Measurements from ENCODE around the gene COL26A1.

COL26A1 gene

DNA sequence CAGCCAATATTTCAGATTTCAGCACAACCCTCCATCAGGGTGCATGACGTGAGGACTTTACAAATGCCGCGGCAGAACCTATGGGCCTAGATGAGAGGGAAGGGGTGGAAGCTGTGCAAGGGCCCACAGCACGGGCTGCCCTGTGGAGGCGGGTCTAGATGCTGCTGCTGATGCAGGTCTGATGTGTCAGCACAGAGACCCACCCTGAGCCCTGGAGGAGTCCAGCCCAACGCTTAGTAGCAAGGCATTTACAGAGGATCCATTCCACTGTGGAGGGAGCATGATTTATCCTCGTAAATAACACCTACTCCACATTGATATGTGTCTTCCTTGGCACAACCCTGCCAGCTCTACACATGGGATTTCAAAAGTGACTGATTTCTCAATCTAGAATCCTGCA lies 217.9 kb downstream of the COL26A1 start:
- DNase-seq = no peak

DNA sequence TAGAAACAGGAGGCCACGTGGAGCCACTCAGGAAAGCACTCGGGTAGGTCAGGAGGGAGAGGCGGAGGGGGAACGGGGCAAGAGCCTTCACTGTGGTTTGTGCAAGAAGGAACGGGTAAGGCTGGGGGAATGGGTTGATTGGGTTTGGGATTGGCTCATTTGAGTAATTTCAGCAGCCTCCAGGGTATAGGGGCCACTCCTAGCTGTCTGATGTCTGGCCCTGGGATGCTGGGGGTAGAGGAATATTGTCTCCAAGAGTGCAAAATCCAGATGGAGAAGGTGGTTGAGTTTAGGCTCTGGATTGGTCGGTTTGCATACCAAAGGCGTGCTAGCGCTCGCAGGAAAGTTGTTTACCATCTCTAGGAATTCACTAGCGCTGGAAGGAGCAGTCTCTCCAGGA lies 219.2 kb downstream of the COL26A1 start:
- no peak for DNase-seq

DNA sequence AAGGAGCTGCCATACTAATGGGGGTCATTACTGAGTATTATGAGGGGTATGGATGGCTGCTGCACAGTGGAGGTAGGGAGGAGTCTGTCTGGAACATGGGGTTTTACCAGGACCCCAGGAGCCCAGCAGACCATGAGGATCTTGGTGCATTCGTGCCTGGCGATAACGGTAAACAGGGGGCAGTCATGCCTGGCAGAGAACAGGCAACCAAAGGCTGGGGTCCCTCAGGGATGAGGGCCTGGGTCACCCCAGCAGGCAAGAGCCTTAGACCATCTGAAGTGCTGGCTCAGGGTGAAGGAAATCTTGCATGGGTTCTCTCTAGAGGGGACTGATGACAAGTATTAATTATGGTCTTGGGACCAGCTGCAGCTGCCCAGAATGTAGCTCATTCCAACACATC lies 220.3 kb downstream of the COL26A1 start:
- DNase-seq = no peak

DNA sequence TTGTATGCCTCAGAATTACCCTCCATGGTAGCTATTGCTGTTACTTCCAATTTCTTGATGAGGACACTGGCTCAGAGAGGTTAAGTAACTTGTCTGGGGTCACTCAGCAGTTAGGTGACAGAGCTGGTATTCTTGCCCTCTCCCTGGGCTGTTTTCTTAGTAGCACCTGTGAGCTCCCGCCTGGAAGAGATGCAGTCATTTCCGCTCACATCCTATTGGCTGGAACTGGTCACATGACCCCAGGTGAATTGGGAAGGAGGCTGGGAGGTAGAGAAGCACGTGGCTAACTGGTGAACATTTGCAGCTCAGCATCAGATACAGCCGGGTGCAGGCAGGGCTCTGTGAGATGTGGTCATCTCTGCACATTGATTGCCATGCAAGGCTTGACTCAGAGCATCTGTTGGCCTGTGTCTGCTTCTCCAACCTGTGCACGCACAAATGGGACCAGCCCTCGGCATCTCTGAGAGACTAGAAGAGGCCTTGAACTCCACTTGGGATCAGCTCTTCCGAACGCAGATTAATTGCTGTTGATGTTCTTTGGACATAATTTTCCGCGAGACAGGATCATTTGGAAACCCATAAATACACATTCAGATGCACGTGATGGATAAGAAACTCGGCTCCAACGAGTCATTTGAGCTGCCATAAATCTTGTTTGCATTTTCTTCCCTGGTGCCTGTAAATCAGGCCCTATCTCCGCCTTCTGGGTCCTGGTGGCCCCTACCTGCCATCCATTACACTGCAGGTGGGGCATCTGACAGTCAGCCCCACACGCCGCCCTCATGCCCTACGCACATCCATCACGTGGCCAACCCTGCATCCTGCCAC lies 223.6 kb downstream of the COL26A1 start:
- no peak for DNase-seq

DNA sequence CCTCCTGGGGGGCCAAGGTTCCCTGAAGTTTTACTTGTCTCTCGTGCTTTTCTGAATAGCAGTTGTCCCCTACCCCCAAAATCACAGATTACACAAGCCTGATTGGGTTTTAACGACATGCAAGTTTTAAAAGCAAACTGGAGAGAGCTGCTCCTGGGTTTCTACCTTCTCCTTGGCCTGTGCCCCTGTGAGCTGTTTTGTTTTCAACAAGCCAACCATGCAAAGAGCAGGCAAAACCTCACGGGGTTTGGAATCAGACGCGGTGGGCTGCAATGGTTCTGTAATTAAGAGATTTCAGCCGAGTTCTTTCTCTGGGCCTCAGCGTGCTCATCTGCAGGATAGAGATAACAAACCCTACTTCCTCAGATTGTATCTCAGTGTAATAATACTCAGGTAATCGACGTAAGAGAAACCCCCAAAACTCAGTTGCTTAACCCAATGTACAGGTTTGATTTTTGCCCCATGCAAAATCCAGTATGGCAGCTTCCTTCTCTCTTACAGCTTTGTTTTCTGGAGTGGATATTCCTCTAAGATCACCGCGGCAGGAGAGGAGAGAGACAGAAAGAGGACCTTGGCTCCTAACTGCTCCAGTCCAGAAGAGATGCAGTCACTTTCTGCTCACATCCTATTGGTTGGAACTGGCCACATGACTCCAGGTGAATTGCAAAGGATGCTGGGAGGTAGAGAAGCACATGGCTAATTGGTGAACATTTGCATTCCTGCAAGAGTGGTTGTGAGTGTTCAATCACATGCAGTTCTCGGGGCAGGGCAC lies 224.4 kb downstream of the COL26A1 start:
- DNase-seq = no peak

DNA sequence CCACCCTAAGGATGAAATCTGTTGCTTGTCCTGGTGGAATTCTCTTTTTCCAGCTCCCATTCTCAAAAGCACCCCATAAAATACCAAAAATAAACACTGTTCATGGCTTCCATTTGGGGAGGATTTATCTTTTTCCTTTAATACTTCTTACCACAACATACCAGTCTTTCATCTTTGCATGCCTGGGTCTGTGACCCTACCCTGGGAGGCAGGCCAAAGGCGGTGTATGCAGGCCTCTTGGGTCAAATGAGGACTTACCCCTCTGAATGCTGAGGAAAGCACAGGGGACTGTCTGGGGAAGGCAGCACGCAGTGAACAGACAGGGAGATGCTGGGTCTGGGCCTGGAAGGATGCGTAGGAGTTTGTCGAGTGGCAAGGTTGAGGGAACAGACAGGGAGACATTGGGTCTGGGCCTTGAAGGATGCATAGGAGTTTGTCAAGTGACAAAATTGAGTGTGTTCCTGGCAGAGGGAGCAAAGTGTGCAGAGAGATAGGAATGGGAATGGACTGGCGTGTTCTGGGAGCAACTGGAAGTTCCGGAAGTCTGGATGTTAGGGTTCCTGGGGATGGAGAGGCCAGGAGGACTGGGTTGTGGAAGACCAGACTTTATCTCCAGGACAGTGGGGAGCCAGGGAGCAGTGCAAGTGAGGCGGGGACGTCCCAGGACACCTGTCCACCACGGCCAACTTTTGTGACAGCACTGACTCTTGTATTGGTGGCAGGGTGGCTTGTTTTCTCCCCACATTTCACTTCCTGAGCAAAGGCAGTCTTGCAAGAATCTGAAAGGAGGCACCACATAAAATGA lies 225.7 kb downstream of the COL26A1 start:
- no peak for DNase-seq

DNA sequence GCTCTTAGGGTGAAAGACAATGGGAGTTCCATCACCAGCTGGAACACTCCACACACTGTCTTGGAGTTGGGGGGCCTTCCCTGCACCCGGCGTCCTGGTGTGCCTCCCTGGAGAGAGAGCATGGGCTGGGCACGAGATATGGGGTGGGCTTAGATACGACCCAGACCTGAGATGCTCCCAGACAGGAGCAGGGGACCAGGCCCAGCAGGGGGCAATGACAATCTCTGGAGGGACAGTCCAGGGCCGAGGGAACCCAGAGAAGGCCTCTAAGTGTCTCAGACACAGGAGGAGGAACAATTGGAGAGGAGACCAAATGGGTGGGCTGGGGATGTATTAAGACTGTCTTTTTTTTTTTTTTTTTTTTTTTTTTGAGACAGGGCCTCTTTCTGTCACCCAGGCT lies 226.4 kb downstream of the COL26A1 start:
- DNase-seq = no peak

DNA sequence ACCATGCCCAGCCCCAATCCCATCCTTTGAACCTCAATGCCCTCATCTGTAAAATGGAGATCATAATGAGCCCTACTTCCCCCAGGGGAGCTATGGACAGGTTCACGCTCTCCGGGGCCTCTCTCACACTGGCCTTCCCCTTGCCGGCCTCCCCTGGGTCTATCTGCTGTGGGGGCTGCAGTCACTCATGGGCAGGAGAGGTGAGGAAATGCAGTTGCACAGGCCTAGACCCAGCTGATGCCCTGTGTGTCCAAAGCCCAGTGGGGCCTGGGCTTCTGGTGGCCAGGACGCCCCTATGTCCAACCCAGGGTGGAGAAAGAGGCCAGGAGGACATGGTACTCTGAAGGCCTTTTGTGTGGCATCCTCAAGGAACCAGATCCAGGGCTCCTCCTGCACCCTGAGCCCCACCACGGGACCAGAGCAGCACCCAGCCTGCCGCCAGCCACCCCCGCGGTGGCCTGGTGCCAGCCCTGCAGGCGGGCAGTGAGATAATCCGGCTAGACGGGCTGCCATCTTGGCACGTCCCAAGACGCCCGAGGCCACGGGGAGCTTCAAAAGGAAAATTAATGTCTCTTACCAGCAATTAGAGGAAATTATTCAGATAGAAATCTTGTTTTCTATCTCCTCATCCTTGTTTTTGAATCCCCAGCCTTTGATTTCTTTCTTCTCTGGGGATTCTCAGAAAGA lies 227.4 kb downstream of the COL26A1 start:
- no peak for DNase-seq

DNA sequence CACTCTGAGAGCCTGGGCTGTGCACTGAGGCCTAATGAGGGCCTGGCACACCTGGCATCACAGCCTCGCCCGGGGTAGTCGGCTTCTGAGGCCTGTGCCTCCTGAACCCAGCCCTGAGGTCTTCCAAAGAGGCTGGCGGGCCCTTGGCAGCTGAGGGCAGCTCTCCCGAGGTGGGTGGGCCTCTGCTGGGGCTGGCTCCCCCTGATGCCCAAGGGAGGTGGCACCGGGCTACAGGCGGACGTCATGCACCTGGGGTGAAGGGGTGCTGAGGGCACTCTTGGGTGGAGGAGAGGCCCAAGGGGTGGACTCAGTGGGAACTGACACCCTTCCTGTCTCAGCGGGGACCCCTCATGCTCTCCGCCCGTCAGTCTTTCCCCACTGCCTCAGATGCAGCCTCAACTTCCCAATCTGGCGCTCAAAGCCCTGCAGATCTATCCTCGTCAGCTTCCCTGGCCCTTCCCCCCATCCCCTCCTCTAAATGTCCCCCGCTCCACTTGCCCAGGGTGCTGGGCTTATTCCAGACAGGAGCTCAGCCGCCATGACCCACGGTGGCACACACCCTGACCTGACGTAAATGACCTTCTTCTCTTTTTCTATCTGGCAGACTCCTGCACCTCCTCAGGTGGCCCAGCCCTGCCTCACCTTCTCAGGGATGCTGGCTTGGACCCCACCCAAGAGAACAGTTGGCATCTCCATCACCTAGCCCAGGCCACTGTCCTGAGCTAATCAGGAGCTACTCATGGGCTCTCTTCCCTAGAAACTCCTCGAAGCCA lies 228.2 kb downstream of the COL26A1 start:
- no peak for DNase-seq

DNA sequence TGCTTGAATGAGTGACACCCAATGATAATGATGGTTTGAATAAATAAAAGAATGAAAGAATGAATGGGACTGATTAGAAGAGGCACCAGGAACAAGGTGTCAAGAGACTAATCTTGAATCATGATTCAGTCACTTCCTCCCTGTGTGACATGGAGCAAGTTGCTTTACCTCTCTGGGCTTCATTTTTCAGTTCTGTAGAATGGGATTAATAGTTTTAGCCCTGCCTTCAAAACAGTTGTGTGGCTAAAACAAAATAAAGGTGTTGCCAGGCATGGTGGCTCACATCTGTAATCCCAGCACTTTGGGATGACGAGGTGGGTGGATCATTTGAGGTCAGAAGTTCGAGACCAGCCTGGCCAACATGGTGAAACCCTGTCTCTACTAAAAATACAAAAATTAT lies 228.8 kb downstream of the COL26A1 start:
- DNase-seq = no peak

DNA sequence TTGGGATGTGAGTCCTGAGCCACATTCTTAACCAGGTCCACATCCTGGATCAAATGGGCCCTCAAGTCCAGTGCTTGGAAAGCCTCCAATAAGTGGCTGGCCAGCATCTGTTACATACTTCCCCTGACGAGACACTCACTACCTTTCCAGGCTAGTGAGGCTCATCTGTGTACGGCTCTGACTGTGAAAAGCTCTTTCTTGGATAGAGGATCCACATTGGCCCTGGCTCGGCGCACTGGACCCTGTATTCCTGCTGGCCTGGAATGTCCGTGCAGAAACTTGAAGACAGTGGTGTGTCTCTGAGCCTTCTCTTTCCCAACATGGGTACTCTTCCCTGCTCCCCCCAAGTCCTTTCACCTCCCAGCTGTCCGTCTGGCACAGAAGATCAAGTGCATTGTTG lies 230.9 kb downstream of the COL26A1 start:
- DNase-seq = no peak

DNA sequence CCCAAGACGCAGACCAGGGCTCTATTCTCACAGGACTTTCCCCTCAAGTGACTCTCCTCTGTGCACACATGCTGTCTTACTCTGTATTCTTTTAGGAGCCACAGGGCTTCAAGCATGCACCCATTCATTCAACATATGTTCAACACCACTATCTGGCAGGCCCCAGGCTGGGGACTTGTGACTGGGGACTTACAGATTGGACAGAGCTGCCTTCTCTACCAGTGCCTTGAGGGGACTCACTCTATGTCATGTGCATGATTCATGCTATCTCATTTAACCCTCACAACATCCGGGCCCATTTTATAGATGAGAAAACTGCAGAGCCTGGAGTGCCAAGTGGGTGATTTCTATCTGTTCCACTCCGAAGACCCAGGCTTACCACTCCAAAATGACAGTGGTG lies 232.1 kb downstream of the COL26A1 start:
- no peak for DNase-seq

DNA sequence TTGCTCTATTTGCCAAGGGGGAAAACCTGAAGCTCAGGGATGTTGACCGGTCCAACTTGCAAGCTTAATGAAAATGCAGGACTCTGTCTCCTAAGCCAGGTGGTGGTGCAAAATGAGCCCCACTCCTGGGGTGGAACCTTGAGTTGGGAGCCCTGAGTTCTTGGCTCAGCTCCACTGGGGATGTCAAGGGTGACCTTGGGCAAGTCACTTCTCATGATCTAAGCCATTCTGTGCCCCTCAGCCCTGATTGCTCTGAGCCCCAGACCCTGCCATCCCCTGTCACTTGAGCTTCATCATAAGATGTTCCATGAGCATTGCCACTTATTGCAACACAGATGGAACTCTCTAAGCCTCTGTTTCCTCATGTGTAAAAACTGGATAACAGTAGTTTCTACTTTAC lies 232.6 kb downstream of the COL26A1 start:
- DNase-seq = no peak

DNA sequence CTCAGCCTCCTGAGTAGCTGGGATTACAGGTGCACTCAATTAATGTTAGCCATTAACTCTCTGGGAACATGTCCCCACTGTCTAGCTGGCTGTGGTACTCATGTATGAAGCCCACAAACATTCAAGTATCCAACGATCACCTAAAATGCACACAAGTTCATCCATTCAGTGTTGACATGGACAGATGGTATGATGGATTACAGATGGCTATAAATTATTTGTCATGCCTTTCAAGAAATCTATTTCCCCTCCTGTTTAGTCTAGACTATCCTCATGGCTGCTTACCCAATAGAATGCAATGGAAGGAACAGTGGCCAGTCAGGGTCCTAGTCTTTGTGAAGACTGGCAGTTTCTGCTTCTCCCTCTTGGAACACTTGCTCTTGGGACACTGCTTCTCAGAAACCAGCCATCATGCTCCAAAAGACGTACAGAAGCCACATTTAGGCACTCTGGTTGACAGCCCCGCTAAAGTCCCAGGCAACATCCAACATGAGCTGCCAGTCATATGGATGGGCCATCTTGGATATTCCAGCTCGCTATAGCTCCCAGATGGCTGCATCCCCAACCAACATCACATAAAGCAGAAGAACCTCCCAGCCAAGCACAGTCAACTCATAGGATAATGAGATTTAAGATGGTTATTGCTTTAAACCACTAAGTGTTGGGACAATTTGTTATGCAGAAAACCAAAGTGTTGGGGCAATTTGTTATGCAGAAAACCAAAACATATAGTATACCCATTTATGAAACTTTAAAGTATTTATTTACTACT lies 233.3 kb downstream of the COL26A1 start:
- no peak for DNase-seq

DNA sequence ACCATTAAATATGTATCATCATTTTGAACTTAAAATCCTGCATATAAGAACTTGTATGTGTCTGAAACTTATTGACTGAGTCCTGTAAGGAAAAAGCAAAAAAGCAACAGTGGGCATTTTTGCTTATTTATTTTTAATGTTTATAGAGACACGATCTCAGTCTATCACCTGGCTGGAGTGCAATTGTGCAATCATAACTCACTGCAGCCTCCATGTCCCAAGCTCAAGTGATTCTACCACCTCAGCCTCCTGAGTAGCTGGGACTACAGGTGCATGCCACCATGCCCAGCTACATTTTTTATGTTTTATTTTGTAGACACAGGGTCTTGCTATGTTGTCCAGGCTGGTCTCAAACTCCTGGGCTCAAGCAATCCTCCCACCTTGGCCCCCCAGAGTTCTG lies 234.2 kb downstream of the COL26A1 start:
- no peak for DNase-seq

DNA sequence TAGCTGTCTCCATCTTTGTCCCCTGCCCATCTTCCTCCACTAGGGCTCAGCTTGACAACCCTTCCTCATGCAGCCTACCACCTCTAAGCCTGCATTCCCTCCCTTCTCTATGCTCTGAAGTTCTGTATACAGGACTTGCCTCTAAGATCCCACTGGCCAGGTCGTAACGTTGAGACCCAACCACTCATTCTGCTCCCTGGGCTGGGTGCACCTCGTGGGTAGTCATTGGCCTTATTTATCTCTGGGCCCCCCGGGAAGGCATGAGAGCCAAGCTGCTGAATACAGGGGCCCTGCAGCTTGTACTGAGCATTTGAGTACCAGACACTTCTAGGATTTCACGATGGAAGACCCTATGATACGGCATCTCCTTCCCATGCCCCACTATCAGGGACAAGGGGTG lies 235.3 kb downstream of the COL26A1 start:
- no peak for DNase-seq

DNA sequence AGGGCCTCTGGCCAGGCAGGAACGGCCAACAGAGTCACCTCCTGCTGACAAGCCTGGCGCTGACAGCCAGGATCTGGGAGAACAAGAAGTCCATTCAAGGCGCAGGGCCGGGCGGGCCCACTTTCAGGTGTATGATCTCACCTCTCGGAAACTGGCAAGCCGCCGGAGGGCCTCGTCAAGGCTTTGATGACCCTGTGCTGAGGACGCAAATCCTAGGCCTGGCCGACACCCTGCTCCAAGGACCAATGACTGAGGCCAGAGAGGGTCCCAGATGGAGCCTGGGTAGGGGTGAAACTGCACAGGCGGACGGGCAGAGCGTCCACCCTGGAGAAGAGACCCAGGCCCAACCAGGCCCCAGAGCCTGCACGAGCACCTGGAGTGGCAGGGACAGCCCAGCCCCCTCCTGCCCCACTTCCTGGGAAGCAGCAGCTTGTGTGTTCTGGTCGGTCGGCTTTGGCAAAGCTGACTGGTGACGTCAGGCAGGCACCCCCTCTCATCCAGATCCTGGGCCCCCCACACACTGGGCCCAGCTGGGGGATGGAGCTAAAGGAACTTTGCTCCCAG lies 235.8 kb downstream of the COL26A1 start:
- DNase-seq = no peak

DNA sequence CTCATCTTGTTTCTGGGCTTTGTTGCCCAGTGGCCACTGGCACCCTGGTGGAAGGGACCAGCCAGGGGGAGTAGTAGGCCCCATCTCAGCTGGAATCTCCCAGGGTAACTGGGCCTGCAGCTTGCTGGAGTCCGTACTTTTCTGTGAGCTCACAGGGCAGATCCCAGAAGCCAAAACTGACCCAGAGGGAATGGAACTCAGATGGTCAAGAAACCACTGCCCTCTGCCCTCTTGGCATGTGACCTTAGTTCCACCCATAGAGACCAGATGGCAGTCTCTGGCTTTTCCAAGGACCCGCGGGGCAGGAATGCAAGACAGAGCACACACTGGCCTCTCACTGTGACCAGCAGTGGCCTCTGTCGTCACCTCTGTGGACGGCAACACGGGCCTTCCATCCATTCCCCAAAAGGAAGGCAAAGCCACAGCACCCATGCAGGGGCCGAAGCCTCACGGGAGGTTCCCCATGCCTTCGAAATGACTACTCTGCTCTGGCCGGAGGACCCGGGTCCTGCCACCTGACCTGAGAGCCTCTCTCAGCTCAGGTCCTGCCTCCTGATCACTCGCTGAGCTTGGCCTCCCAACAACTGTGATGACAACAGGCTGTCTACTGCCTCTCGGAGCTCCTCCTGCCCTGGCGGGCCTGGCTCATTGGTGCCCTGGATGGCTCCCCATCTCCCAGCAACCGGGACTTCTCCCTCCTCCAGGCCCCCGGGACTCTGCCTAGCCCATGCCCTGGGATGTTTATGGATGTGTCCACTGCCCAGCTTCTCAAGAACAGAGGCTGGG lies 236.5 kb downstream of the COL26A1 start:
- no peak for DNase-seq

DNA sequence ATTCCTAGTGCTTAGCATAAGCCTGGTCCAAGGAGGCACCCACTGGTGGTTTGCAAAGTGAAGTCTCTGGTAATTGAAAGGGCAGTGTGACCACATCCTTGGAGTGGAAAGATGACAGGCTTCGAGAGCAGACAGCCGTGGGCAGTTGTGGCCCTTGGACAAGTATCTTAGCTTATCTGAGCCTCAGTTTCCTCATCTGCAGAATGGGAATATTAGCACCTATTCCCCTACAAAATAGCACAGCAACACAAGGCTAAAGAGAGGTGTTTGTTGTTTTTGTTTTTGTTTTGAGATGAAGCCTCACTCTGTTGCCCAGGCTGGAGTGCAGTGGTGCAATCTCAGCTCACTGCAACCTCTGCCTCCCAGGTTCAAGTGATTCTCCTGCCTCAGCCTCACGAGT lies 237.1 kb downstream of the COL26A1 start:
- no peak for DNase-seq

DNA sequence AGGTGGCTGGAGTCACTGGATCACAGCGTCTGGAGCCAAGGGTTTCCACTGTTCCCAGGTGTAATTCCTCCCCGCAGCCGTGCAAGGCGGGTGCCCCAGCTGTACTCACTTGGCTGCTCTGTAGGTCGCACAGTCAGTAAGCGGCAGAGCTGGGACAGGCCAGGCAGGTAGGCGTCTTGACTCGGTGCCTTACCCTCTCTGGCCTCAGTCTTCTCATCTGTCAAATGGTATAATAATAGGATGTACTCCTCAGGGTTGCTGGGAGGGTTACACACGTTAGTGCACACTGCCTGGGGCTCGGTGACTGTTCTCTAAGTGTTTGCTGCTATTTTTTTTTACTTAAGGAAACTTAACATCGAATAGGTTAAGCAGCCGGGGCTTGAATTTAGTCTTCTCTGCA lies 239.4 kb downstream of the COL26A1 start:
- DNase-seq = no peak

Measured in CD4-positive, alpha-beta T cell treated with Interleukin-17A for 4 hours (primary cell).